Hematopoietic multipotent progenitor cell (in vitro differentiated cells): ENCODE measurements around the gene TP53BP1. TPM values are rescaled to one million over a fixed set of nuclear protein-coding genes. Genes with fewer than 3 reads are reported as not detected.

Experiments used
- DNase-seq, 3 donors: peaks; one replicate each; pipeline ENCODE4 v3.0.0-alpha.2; 2011 to 2015; ENCODE audit warnings: low read depth in 2 of 3, low spot score in 2 of 3
- total RNA-seq: library from RNA; depleted of rRNA; stranded (reverse); fragments of >200 nt; gene quantifications from one replicate; pipeline ENCODE4 v1.2.3, GENCODE V29; 2012

The TP53BP1 gene
- total RNA-seq, 1 donor, result 41.7 TPM

DNA sequence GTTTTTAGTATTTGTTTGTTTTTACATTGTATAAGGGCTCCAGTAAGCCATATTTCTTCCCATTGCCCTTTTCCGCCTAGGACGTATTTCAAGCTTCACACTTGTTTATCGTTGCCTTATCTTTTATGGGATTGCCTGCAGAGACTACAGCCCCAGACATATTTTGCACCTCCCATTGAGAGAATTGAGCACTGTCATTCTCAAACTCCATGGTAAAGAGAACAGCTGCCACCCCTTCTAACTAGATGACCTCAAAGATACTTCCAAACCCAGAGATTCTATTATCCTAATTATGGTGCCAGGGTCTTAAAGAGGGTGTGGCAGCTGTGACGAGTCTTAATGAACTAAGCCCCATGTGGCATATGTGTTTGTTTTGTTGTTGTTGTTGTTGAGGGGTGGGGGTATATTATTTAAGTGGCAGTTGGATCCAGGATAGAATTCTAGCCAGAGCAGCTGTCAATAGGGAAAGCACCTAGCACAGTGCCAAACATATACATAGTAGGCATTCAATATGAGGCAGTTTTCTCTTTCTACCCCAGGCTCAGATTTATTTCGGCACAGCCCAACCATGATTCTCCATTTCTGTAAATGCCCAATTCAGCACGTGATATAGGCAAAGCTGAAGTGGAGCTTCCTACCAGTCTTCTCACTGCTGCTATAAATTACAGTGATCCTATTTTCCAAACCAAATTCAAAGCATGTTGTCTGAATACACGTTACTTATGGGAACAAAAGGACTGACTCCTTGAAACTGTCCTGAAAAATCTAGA lies 932 bp upstream of the TP53BP1 start:
- DNase-seq, result no peak

DNA sequence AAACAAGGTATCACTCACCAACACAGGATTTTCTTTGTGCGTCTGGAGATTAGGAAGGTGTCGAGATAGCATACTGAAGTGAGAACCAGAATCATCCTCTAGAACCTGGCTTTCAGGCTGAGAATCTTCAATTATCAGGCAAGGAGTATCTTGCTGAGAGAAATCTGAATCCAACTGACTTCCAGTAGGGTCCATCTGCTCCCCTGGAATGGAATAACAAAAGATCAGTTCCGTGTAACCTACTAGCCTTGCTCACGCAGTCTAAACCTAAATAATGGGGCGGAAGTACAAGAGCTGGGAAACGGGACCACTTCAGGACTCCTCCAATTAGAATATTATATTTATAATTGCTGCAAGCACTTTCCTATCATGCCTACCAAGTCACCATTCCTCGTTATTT lies 690 bp downstream of the TP53BP1 start:
- DNase-seq, result no peak

DNA sequence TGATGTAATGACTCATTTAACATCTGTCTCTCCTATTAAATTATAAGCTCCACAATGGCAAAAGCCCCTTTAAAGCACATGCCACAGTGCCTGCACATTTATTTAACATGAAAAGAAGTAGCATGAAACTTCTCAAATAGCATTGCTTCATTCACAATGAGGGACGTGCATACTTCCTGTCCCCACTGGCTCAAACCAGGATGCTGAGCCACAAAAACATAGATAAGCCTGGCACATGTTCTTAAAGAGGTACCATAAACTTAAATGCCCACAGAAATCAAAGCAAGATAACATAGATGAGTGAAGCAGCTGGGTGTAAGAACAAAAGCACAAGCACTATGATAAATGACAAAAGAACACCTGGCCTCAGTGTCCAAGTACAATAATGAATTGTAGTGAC lies 3.8 kb downstream of the TP53BP1 start:
- DNase-seq, result peak in 2 of 3 donors; percentile 15 to 35

DNA sequence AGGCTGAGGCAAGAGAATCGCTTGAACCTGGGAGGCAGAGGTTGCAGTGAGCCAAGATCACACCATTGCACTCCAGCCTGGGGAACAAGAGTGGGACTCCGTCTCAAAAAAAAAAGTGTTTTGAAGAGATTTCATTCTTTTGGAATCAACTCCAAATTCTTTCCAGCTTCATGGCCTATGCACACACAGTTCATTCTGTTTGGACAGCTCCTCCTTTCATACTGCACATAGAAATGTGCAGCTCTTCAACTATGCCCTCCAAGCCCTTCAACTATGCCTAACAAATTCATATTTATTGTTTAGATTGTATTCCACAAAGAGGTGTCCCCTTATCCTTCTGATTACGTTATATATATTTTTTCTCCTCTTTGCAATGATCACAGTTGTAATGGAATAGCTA lies 4.2 kb downstream of the TP53BP1 start:
- DNase-seq, result no peak

DNA sequence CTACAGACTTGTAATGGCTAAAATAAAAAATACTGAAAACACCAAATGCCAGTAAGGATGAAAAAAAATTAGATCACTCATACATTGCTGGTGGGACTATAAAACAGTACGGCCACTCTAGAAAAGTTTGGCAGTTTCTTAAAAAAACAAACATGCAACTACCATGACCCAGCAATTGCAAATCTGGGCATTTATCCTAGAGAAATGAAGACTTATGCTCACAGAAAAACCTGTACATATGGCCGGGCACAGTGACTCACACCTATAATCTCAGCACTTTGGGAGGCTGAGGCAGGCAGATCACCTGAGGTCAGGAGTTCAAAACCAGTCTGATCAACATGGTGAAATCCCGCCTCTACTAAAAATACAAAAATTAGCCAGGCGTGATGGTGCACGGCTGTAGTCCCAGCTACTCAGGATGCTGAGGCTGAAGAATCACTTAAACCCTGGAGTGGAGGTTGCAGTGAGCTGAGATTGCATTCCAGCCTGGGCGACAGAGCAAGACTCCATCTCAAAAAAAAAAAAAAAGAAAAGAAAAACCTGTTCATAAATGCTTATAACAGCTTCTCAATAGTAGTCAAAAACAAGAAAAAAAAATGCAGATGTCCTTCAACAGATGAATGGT lies 5.6 kb downstream of the TP53BP1 start:
- DNase-seq, result no peak

DNA sequence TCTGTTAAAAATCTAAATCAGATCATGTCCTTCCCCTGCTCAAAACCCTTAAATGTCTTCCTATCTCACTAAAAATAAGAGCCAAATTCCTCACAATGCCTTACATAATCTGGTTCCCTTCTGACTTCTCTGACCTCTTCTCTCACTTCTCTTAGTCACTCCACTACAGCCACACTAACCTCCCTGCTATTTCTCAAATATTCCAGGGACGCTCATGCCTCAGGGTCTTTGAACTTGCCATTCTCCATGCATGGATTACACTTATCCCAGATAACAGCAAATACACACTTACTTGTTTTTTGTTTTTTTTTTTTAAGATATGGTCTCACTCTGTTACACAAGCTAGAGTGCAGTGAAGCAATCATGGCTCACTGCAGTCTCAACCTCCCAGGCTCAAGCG lies 8.5 kb downstream of the TP53BP1 start:
- no peak for DNase-seq

DNA sequence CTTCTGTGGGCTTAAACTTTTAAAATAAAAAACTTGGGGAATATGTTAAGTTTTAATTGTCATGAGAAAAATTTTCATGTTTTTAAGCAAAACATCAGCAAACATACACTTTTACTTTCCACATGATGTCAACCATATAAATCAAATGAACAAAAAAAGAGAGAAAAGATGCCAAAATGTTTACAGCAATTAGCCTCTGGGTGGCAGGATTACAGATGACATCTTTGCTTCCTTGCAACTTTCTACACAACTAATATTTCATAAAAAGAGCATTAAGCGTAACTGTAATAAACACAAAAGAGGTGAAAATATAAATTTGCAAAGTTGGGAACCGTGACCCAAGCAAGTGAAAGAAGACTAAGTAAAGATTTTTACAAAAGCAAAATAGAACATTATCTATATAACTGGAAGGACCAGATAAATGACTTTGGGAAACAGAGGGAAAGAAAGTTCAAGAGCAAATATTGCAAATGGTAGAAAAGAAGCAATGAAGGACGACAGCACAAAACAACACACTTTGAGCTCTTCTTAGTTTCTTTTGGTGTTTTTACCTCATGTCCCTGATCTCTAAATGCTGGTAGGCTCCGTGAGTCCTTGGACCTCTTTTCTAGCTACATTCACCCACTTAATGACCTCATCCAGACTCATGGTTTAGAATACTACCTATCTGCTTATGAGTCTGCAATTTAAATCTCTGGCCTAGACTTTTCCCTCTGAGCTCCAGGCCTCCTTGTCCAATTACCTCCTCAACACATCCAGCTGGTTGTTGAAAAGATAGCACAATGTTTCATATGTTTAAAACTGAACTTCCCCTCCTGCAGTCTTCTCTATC lies 9.4 kb downstream of the TP53BP1 start:
- peak in 2 of 3 donors; percentile 40 to 75 for DNase-seq

DNA sequence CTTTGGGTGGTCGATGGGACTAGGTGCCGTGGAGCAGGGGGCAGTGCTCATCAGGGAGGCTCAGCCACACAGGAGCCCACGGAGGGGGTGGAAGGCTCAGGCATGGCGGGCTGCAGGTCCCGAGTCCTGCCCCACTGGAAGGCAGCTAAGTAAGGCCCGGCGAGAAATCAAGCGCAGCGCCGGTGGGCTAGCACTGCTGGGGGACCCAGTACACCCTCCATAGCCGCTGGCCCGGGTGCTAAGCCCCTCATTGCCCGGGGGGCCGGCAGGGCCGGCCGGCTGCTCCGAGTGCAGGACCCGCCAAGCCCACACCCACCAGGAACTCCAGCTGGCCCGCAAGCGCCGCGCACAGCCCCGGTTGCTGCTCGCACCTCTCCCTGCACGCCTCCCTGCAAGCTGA lies 19.1 kb downstream of the TP53BP1 start:
- no peak for DNase-seq

DNA sequence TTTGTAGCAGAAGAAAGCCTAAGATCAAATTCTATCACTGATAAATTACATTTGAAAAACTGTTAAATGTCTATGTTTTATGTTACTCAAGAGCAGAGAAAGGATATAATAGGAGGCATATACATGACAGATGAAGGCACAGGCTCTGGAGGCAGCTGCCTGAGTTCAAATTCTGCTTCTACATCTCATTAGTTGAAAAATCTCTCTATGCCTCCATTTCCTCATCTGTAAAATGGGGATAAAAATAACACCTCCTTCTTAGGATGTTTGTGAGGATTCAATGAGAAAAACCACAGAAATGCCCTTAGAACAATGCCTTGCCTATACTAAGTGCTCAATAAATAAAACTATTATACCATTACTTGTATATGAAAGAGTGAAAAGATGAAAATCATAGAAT lies 21.0 kb downstream of the TP53BP1 start:
- DNase-seq, result no peak

DNA sequence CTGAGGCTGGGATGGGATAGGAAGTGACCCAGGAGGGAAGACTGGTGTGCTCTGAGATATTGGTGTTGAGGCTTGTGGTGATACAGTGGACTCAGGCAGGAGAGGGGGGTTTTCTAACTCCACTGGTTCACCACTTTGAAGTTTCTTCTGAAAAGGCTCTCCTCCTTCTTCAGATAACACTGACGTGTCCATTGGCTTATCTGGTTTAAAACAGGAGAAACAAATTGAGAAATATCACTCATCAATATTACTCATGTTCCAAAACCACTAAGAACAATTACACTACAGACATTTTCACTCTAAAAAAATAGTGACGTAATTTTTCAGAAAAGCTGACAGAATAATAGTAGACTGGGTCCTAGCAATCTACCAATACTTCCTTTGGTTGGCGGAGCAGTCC lies 23.1 kb downstream of the TP53BP1 start:
- no peak for DNase-seq

DNA sequence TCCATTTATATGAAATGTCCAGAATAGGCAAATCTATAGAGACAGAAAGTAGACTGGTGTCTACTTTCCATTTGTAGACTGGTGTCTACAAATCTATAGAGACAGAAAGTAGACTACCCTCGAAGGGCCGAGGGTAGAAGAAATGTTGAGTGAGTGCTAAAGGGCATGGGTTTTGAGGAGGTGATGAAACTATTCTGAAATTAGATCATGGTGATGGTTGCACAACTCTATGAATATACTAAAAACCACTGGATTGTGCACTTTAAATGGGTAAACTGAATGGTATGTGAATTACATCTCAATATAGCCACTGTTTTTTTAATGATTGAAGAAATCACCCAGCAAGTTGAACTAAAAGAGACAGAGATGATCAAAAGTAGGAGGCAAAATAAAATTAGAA lies 27.9 kb downstream of the TP53BP1 start:
- DNase-seq, result no peak

DNA sequence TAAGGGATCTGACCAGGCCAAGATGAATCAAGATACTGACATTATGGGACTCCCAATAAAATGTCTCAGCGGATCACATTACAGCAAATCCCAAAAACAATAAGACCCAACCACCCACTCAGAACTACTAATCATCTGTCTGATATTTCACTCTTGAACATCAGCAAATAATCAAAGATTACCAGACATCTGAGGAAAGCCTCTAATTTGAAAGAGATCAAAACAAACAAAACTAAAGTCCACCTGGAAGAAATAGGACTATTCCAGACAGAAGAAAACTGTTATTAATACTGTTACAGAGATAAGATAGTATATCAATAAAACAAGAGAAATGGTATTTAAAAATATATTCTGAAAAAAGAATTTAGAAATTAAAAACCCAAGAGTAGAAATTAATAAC lies 29.0 kb downstream of the TP53BP1 start:
- no peak for DNase-seq

DNA sequence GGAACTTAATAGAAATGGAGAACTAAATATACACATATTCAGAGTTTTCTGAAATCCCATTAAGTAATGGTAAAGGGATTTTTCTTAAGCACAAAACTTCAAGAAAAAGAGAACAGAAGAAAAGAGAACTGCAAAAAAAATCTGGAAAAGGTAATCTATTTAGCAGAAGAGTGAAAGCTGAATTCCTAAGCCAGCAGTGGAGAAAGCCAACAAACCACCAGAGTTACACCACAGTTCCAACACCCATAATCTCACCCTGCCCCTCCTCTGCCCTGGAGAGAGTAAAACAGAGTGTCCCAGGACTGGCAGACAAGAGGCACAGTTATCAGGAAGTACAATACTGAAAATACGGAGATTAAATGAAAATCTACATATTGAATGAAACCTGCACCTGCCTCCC lies 29.4 kb downstream of the TP53BP1 start:
- DNase-seq, result no peak

DNA sequence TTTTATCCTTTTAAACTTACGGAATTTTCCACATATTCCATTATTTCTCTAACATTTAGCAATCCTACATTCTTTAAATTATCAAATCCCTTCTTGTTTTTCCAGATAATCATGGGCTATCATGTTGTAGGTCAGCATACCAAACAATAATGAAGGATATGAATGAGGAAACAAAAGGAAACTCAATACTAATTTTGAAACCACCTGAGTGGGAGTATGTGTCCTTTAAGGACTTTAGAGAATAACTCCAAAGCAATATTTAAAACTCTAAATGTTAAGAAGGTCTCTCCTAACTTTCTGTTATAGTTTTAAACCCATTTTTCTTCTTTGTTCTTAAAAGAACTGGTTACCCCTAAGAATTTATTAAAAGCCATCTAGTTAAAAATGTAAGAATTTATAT lies 43.0 kb downstream of the TP53BP1 start:
- DNase-seq, result no peak

DNA sequence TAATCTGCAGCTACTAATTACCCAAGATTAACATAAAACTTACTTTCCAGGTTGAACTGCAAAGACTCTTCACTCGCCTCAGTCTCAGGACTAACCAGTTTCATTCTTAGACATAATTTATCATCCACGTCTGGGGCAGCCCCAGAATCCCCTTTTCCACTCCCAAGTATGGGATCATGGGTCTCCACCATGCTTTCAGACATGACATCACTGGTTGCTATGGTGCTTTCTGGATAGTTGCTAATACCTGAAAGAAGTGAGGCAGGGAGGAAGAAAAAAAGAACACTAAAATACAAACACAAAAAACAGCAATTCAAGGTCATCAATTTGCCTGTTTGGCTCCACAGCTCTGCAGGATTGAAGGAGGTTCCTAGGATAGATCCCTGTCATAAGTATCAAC lies 46.6 kb downstream of the TP53BP1 start:
- no peak for DNase-seq

DNA sequence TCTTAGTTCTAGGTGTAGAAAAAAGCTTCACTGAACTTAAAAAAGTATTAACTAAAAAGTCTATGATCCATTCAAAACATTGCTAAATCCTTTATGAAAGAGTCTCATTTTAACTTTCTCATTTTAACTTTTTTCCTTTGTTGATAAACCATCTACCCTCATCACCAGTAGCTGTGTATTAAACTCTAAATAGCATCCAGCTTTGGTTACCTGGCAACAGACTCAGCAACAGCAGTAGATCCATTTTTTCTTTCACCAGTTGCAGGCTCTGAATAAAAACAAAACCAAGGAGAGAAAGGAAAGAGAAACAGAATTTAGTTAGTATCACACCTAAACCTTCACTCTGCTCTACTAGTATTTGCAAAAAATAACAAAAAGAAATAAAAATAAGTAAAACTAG lies 51.6 kb downstream of the TP53BP1 start:
- DNase-seq, result peak in 2 of 3 donors; percentile 35 to 71

DNA sequence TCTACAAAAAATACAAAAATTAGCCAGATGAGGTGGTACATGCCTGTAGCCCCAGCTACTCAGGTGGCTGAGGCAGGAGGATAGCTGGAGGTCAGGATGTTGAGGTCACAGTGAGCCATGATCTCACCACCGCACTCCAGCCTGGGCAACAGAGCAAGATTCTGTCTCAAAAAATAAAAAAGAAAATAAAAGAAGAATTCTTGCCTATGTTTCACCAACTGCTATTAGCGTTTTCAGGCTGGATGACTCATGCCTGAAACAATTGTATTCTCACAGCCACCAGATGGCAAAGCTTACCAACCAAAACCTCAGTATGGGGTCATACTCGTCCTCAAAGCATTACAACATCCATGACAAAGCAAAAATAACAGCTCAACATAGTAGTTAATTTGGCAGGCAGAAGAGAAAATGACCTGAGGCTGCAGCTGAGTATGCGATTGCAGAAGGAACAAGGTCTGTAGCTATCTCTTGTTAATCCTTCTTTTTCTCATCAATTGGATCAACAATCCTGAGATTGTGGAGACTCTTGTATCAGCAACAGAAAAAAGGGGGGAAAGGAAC lies 52.2 kb downstream of the TP53BP1 start:
- peak in 2 of 3 donors; percentile 88 to 95 for DNase-seq

DNA sequence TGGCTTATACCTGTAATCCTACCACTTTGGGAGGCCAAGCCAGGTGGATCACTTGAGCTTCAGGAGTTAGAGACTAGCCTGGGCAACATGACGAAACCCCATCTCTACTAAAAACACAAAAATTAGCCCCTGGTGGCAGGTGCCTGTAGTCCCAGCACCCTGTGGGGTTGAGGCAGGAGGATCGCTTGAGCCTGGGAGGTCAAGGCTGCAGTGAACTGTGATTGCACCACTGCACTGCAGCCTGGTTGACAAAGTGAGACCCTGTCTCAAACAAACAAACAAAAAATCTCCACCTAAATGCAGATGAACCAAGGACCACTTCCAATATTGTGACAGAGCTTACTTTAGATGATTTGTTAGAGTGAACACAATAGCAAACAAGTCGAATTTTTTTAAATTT lies 53.7 kb downstream of the TP53BP1 start:
- no peak for DNase-seq

DNA sequence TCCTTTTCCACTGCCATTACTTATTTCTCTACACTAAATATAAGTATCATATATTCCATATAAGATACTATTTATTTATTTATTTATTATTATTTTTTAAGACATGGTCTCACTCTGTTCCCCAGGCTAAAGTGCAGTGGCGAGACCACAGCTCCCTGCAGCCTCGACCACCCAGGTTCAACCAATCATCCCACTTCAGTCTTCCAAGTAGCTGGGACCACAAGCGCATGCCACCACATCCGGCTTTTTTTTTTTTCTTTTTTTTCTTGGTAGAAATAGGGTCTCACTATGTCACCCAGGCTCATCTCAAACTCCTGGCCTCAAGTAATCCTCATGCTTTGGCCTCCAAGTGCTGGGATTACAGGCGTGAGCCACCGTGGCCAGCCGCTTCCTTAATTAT lies 56.6 kb downstream of the TP53BP1 start:
- no peak for DNase-seq

DNA sequence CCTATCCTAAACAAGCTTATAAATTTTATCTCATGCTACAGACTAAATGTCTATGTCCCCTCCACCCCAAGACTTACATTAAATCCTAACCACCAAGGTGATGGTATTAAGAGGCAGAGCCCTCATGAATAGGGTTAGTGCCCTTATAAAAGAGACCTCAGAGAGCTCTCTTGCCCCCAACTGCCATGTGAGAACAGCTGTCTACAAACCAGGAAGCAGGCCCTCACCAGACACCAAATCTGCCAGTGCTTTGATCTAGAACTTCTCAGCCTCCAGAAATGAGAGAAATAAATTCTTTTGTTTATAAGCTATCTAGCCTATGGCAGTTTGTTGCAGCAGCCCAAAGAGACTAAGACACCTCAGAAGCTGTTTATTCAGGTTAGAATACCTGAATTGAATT lies 58.5 kb downstream of the TP53BP1 start:
- no peak for DNase-seq

DNA sequence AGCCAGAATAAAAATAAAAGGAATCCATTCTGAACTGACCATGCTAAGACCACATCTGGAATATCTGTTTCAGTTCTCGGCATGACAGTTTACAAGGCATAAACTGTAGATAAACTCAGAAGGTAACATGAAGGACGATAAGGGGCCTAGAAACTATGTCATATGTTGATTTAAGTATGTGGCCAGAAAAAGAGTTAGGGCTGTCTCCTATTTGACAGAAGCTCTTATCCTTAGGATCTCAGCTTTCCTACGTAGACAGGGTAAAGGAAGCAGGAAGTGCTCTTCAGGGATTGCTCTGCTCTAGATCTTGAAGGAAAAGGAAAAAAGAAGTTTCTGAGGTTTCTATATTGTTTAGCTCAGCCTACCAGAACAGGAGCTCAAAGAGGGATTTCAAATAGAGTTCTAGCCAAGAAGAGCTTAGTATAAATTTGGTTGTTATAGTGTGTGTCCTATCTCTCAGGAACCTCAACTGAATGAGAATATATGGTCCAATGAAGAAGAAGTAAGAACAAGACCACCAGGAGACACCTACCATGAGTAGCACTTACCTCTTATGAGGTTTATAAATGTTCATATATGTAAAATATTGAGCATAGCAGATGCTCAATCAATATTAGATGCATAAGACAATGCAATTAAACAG lies 59.2 kb downstream of the TP53BP1 start:
- no peak for DNase-seq
